Gastrocnemius medialis (tissue), 4 donors: ENCODE data around the gene ZNF654. TPM values are rescaled to one million over a fixed set of nuclear protein-coding genes. Genes with fewer than 3 reads are reported as not detected.

Experiments
- ATAC-seq, 2 donors: fragments of 150-250 bp; one replicate each; pipeline ENCODE4 v1.9.1; 2016
- DNase-seq, 2 donors: peaks; one replicate each; pipeline ENCODE4 v3.0.0-alpha.2; 2019
- H3K27ac ChIP-seq, 4 donors: fragments of 200-600 bp; sonication (generic); 1 replicate in 1 of 4; 2 replicates in 3 of 4; pipeline ENCODE4 v1.5.1; 2016 to 2018; ENCODE audit warnings: mild to moderate bottlenecking in 2 of 4, moderate library complexity in 1 of 4
- H3K27me3 ChIP-seq, 3 donors: fragments of 200-600 bp; sonication (generic) in 2 of 3; 1 replicate in 1 of 3; 2 replicates in 2 of 3; pipeline versions ENCODE4 v1.5.1 to v1.6.0; 2016 to 2019; ENCODE audit warnings: mild to moderate bottlenecking in 1 of 3, moderate library complexity in 1 of 3
- H3K36me3 ChIP-seq, 2 donors: fragments of 200-600 bp; sonication (generic) in 1 of 2; one replicate each; pipeline ENCODE4 v1.5.1; 2017 to 2018
- H3K4me1 ChIP-seq, 2 donors: fragments of 200-600 bp; sonication (generic) in 1 of 2; one replicate each; pipeline ENCODE4 v1.5.1; 2016 to 2017; ENCODE audit warnings: mild to moderate bottlenecking in 2 of 2
- H3K4me3 ChIP-seq, 4 donors: fragments of 200-600 bp; sonication (generic) in 3 of 4; 1 replicate in 1 of 4; 2 replicates in 3 of 4; pipeline ENCODE4 v1.5.1; 2016 to 2019; ENCODE audit warnings: mild to moderate bottlenecking in 2 of 4
- H3K9me3 ChIP-seq, 3 donors: fragments of 200-600 bp; sonication (generic) in 2 of 3; 1 replicate in 1 of 3; 2 replicates in 2 of 3; pipeline ENCODE4 v1.5.1; 2016 to 2019
- POLR2A ChIP-seq, 2 donors: fragments of 450-650 bp; IDR thresholded peaks; one replicate each; pipeline ENCODE4 v1.6.1; 2017; ENCODE audit warnings: antibody characterized with exemption in 2 of 2, mild to moderate bottlenecking in 2 of 2, moderate library complexity in 2 of 2
- in situ Hi-C, 4 donors: fragments of 200-750 bp; cut with MboI; loops; one replicate each; pipeline versions ENCODE4 v1.15.0 to v1.8.0; 2017; ENCODE audit warnings: low sequenced_read_pairs in 4 of 4
- intact Hi-C: fragments of 100-400 bp; cut with DNase I; formaldehyde crosslinking; loops from one replicate; pipeline ENCODE4 v1.15.1; 2023; ENCODE audit warnings: low total_unique reads
- total RNA-seq, 4 donors: library from RNA; depleted of rRNA; stranded (reverse); fragments of >200 nt; gene quantifications; one replicate each; pipeline versions ENCODE4 v1.1.0 to v1.2.3, GENCODE V29; 2016
- TF ChIP-seq, protein P1 (sequence below), 5 experiments: fragments of 450-650 bp in 3 of 5; fragments of 200-600 bp in 2 of 5; sonication (generic) in 2 of 5; IDR thresholded peaks in 4 of 5; conservative IDR thresholded peaks in 1 of 5; 1 replicate in 4 of 5; 2 replicates in 1 of 5; pipeline ENCODE4 v1.5.1; 2016 to 2019; ENCODE audit warnings: antibody characterized with exemption in 5 of 5, mild to moderate bottlenecking in 3 of 5, moderate library complexity in 3 of 5

The ZNF654 gene
- total RNA-seq, 4 donors from 2014 or later, result 7.8 to 12.5 (median 9.8) TPM

DNA sequence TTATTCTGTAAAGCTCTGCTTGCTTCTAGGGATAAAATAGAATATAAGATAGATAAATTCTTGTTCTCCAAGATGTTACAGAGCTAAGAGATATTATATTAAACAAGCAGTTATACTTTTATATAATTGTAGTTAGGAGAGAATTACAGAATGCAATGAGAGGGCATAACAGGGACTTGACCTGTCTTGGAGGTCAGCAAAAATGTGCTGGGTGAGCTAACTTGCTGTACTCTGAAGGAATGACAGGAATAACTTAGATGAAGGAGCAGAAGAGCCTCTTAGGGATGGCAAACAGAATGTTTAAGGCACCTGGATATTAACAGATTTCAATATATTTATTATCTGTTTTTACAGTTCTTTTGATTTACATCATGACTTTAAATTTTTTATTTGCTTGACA is 33.2 kb downstream of the ZNF654 start:
- H3K9me3 ChIP-seq, result no peaks in the 10 kb centered on the region
- ATAC-seq (no peak), DNase-seq (no peak)
- no peak for TF ChIP-seq POLR2A (IDR thresholded peaks at IDR 0.05)
- TF ChIP-seq, protein P1, sequence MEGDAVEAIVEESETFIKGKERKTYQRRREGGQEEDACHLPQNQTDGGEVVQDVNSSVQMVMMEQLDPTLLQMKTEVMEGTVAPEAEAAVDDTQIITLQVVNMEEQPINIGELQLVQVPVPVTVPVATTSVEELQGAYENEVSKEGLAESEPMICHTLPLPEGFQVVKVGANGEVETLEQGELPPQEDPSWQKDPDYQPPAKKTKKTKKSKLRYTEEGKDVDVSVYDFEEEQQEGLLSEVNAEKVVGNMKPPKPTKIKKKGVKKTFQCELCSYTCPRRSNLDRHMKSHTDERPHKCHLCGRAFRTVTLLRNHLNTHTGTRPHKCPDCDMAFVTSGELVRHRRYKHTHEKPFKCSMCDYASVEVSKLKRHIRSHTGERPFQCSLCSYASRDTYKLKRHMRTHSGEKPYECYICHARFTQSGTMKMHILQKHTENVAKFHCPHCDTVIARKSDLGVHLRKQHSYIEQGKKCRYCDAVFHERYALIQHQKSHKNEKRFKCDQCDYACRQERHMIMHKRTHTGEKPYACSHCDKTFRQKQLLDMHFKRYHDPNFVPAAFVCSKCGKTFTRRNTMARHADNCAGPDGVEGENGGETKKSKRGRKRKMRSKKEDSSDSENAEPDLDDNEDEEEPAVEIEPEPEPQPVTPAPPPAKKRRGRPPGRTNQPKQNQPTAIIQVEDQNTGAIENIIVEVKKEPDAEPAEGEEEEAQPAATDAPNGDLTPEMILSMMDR (IDR thresholded peaks at IDR 0.05 in 4 of 5, conservative IDR thresholded peaks at IDR 0.05 in 1 of 5), result no peak
- H3K27me3 ChIP-seq, result no peaks in the 10 kb centered on the region
- H3K4me1 ChIP-seq, result peaks cover 4 to 8% of the 10 kb centered on the region in 2 donors
- H3K36me3 ChIP-seq, result peaks cover 0 to 12% of the 10 kb centered on the region in 2 donors
- no peak overlapping the region for H3K4me3 ChIP-seq
- in situ Hi-C loops, result no loop called here
- no peak overlapping the region for H3K27ac ChIP-seq
- intact Hi-C loops, result no loop called here

DNA sequence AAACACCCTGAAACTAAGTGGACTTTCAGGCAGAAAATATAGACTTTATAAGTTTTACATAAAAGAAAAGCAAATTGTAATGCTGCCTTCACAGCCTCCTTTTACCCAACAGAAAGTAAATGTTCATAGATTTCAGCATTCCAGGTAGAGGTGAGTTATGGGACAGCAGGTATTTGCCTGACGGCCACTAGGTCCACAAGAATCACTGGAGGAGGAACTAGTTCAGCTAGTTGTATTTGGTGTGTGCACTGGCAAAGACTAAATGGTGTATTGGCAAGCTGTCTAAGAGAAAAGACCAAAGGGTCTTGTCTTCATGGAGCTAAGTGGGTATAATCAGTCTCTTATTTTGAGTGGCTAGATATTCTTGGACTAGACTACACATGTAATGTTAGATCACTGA is 34.2 kb downstream of the ZNF654 start:
- Histone ChIP-seq H3K27me3 (no peaks in the 10 kb centered on the region), H3K27ac (no peak overlapping the region), H3K36me3 (peaks cover 0 to 12% of the 10 kb centered on the region in 2 donors), H3K9me3 (no peaks in the 10 kb centered on the region), H3K4me1 (peaks cover 4 to 8% of the 10 kb centered on the region in 2 donors), H3K4me3 (no peak overlapping the region)
- in situ Hi-C loops, result no loop called here
- intact Hi-C loops, result no loop called here
- TF ChIP-seq POLR2A (IDR thresholded peaks at IDR 0.05), result no peak
- TF ChIP-seq, protein P1 (IDR thresholded peaks at IDR 0.05 in 4 of 5, conservative IDR thresholded peaks at IDR 0.05 in 1 of 5), result no peak
- ATAC-seq (no peak), DNase-seq (no peak)

DNA sequence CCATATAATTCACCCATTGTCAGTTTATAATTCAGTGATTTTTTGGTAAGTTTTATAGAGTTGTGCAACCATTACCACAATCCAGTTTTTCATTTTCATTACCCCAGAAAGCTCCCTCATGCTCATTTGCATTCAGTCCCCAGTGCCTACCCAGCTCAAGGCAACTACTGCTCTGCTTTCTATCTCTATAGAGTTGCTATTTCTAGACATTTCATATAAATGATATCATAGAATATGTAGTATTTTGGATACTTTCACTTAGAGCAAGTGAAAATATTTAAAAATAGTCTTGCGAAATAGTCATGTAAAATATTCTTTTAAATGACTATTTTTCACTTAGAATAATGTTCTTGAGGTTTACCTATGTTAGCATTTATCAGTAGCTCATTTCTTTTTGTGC is 42.1 kb downstream of the ZNF654 start:
- H3K9me3 ChIP-seq, result no peaks in the 10 kb centered on the region
- peaks cover 0 to 9% of the 10 kb centered on the region in 2 donors for H3K4me1 ChIP-seq
- in situ Hi-C loops, result loop anchor here in 3 of 4 donors (25.0 kb wide), 3 partner anchors 289 to 739 kb away; no protein-coding TSS in a partner anchor
- ATAC-seq, result no peak
- no peaks in the 10 kb centered on the region for H3K36me3 ChIP-seq
- no peak overlapping the region for H3K4me3 ChIP-seq
- intact Hi-C loops, result no loop called here
- H3K27me3 ChIP-seq, result no peaks in the 10 kb centered on the region
- no peak for DNase-seq
- TF ChIP-seq, protein P1 (IDR thresholded peaks at IDR 0.05 in 4 of 5, conservative IDR thresholded peaks at IDR 0.05 in 1 of 5), result no peak
- no peak for TF ChIP-seq POLR2A (IDR thresholded peaks at IDR 0.05)
- no peak overlapping the region for H3K27ac ChIP-seq

DNA sequence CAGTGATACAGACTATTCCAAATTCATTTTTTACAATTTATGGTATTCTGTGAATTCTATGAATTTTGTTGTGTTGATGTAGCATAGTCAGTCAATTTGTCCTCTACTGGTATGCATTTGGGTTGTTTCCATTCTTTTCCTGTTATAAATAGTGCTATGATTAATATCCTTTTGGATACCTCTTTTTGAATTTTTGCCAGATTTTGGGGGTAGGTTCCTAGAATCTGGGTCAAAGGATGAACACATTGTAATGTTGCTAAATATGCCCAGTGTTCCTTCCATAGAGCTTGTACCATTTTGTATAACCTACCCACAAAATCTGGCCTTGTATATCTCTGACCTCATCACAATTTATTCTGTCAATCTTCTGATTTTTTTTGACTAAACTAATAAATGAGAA is 46.3 kb downstream of the ZNF654 start:
- Histone ChIP-seq H3K4me1 (peaks cover 0 to 14% of the 10 kb centered on the region in 2 donors), H3K27ac (peak overlapping the region in 1 of 4 donors; percentile 0), H3K27me3 (no peaks in the 10 kb centered on the region), H3K9me3 (no peaks in the 10 kb centered on the region), H3K36me3 (no peaks in the 10 kb centered on the region), H3K4me3 (no peak overlapping the region)
- in situ Hi-C loops (loop anchor here in 3 of 4 donors (25.0 kb wide), 3 partner anchors 293 to 743 kb away; no protein-coding TSS in a partner anchor), intact Hi-C loops (no loop called here)
- TF ChIP-seq, protein P1 (IDR thresholded peaks at IDR 0.05 in 4 of 5, conservative IDR thresholded peaks at IDR 0.05 in 1 of 5), result no peak
- TF ChIP-seq POLR2A (IDR thresholded peaks at IDR 0.05), result no peak
- DNase-seq, result no peak
- ATAC-seq, result peak; percentile 47 to 55

DNA sequence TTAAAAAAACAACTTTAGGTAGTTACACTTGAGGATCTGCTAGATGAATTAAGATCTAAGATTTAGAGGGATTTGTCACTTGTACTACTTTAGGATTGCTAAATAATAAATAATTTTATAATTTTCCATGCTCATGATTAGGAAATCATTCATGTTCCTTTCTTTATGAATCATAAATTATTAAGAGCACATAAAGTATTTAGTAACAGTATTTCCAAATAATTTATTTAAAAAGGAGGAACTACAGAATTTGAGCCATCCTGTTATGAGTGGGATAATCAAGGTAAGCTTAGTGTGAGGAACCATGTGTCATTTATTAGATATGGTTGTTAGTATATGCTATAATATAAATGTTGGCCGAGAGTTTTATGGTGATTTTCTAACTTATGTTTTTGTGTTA is 53.2 kb downstream of the ZNF654 start:
- Histone ChIP-seq H3K4me1 (peaks cover 0 to 13% of the 10 kb centered on the region in 2 donors), H3K27ac (no peak overlapping the region), H3K9me3 (no peaks in the 10 kb centered on the region), H3K36me3 (peaks cover 0 to 10% of the 10 kb centered on the region in 2 donors), H3K4me3 (no peak overlapping the region), H3K27me3 (no peaks in the 10 kb centered on the region)
- TF ChIP-seq, protein P1 (IDR thresholded peaks at IDR 0.05 in 4 of 5, conservative IDR thresholded peaks at IDR 0.05 in 1 of 5), result no peak
- no peak for TF ChIP-seq POLR2A (IDR thresholded peaks at IDR 0.05)
- DNase-seq (no peak), ATAC-seq (no peak)
- in situ Hi-C loops, result loop anchor here in 3 of 4 donors (10.0 to 25.0 kb wide), 4 partner anchors 300 to 757 kb away; no protein-coding TSS in a partner anchor
- intact Hi-C loops, result loop anchor here (2.0 to 5.0 kb wide), 3 partner anchors 53 to 761 kb away; partner anchors contain the start of genes CGGBP1 and ZNF654
